Right atrium auricular region (tissue), 2 donors: ENCODE data around the gene IGLON5. TPM values are rescaled to one million over a fixed set of nuclear protein-coding genes. Genes with fewer than 3 reads are reported as not detected.

Experiments used
- DNase-seq: peaks from one replicate; pipeline ENCODE4 v3.0.0-alpha.2; 2019; ENCODE audit warnings: low spot score
- H3K27ac ChIP-seq, 2 donors: fragments of 200-600 bp; sonication (generic); 1 replicate in 1 of 2; 2 replicates in 1 of 2; pipeline ENCODE4 v1.5.1; 2016 to 2019
- H3K27me3 ChIP-seq, 2 donors: fragments of 200-600 bp; sonication (generic); one replicate each; pipeline versions ENCODE4 v1.5.1 to v1.6.0; 2017 to 2019
- H3K36me3 ChIP-seq: fragments of 200-600 bp; sonication (generic); one replicate; pipeline ENCODE4 v1.5.1; 2016
- H3K4me1 ChIP-seq, 2 donors: fragments of 200-600 bp; sonication (generic); one replicate each; pipeline versions ENCODE4 v1.5.1 to v1.6.0; 2017 to 2019
- H3K4me3 ChIP-seq, 2 donors: fragments of 200-600 bp; sonication (generic); 1 replicate in 1 of 2; 2 replicates in 1 of 2; pipeline ENCODE4 v1.5.1; 2017 to 2019; ENCODE audit warnings: mild to moderate bottlenecking in 1 of 2, moderate library complexity in 1 of 2
- H3K9me3 ChIP-seq, 2 donors: fragments of 200-600 bp; sonication (generic); one replicate each; pipeline ENCODE4 v1.5.1; 2019
- CTCF ChIP-seq, 2 donors: fragments of 200-600 bp; sonication (generic); IDR thresholded peaks; one replicate each; pipeline ENCODE4 v1.5.1; 2019; ENCODE audit warnings: antibody characterized with exemption in 2 of 2
- total RNA-seq, 2 donors: library from RNA; depleted of rRNA; stranded (reverse); fragments of >200 nt; gene quantifications; one replicate each; pipeline ENCODE4 v1.1.0, GENCODE V29; 2016

Gene IGLON5
- total RNA-seq, 2 donors from 2014 or later: 0.31 TPM; not detected in 1

GRCh38 chr19:51324167-51324481 lies 12.7 kb downstream of the IGLON5 start:
- H3K9me3 ChIP-seq: no peaks in the 10 kb centered on the region
- no peak for TF ChIP-seq CTCF (IDR thresholded peaks at IDR 0.05)
- H3K27me3 ChIP-seq: peaks cover 7 to 15% of the 10 kb centered on the region in 2 donors
- H3K4me3 ChIP-seq: no peak overlapping the region
- H3K36me3 ChIP-seq: no peaks in the 10 kb centered on the region
- no peak overlapping the region for H3K27ac ChIP-seq
- DNase-seq: no peak
- peaks cover 0 to 15% of the 10 kb centered on the region in 2 donors for H3K4me1 ChIP-seq

- no peak for DNase-seq
- H3K27me3 ChIP-seq: peaks cover 7 to 15% of the 10 kb centered on the region in 2 donors
- no peaks in the 10 kb centered on the region for H3K36me3 ChIP-seq
- TF ChIP-seq CTCF (IDR thresholded peaks at IDR 0.05): no peak
- no peak overlapping the region for H3K4me3 ChIP-seq
- peaks cover 0 to 15% of the 10 kb centered on the region in 2 donors for H3K4me1 ChIP-seq
- no peaks in the 10 kb centered on the region for H3K9me3 ChIP-seq
- no peak overlapping the region for H3K27ac ChIP-seq
Measured at GRCh38 chr19:51325161-51325976, 13.9 kb downstream of the IGLON5 start.

- peaks cover 0 to 15% of the 10 kb centered on the region in 2 donors for H3K4me1 ChIP-seq
- no peak for TF ChIP-seq CTCF (IDR thresholded peaks at IDR 0.05)
- peak overlapping the region in 1 of 2 donors; percentile 34 for H3K4me3 ChIP-seq
- H3K36me3 ChIP-seq: no peaks in the 10 kb centered on the region
- peaks cover 7 to 15% of the 10 kb centered on the region in 2 donors for H3K27me3 ChIP-seq
- no peak for DNase-seq
- H3K27ac ChIP-seq: no peak overlapping the region
- H3K9me3 ChIP-seq: no peaks in the 10 kb centered on the region
Measured at GRCh38 chr19:51326216-51327065, 15.0 kb downstream of the IGLON5 start.

- Histone ChIP-seq H3K27me3 (peaks cover 7 to 15% of the 10 kb centered on the region in 2 donors), H3K27ac (no peak overlapping the region), H3K9me3 (no peaks in the 10 kb centered on the region), H3K4me3 (peak overlapping the region in 1 of 2 donors; percentile 34), H3K4me1 (peaks cover 0 to 15% of the 10 kb centered on the region in 2 donors), H3K36me3 (no peaks in the 10 kb centered on the region)
- DNase-seq: no peak
- TF ChIP-seq CTCF (IDR thresholded peaks at IDR 0.05): peak in 1 of 2 donors; percentile 32
Measured at GRCh38 chr19:51327066-51328001, 15.9 kb downstream of the IGLON5 start.

- Histone ChIP-seq H3K36me3 (no peaks in the 10 kb centered on the region), H3K9me3 (no peaks in the 10 kb centered on the region), H3K27ac (no peak overlapping the region), H3K27me3 (peaks cover 7 to 15% of the 10 kb centered on the region in 2 donors), H3K4me3 (no peak overlapping the region), H3K4me1 (peaks cover 0 to 15% of the 10 kb centered on the region in 2 donors)
- no peak for TF ChIP-seq CTCF (IDR thresholded peaks at IDR 0.05)
- no peak for DNase-seq
Measured at GRCh38 chr19:51329411-51329810, 18.0 kb downstream of the IGLON5 start.
